Hepatocyte (in vitro differentiated cells): ENCODE results near the gene OCIAD1. TPM values are rescaled to one million over a fixed set of nuclear protein-coding genes. Genes with fewer than 3 reads are reported as not detected.
A peak's percentile ranks its signal among the peaks of the same experiment; 100 is the strongest.
"Not testable (repeated sequence)": the region's sequence is repeated elsewhere in the genome, so short reads cannot be mapped to it uniquely, and the experiment has no call there.

Experiments
- DNase-seq: peaks from one replicate; pipeline ENCODE4 v3.0.0-alpha.2; 2016; ENCODE audit warnings: low spot score
- H2AFZ ChIP-seq: fragments of 200-600 bp; sonication (generic); 2 replicates; pipeline ENCODE4 v1.6.0; 2016; ENCODE audit warnings: antibody characterized with exemption, mild to moderate bottlenecking
- H3K27ac ChIP-seq: fragments of 200-600 bp; sonication (generic); 2 replicates; pipeline ENCODE4 v1.5.1; 2016; ENCODE audit warnings: mild to moderate bottlenecking
- H3K27me3 ChIP-seq: fragments of 200-600 bp; sonication (generic); 2 replicates; pipeline ENCODE4 v1.6.1; 2016
- H3K36me3 ChIP-seq: fragments of 200-600 bp; sonication (generic); replicated peaks from 2 replicates; pipeline ENCODE4 v1.5.1; 2016; ENCODE audit warnings: low read depth; ENCODE audit not compliant: insufficient read depth
- H3K4me1 ChIP-seq: fragments of 200-600 bp; sonication (generic); 2 replicates; pipeline ENCODE4 v1.5.1; 2016; ENCODE audit warnings: mild to moderate bottlenecking, moderate library complexity; ENCODE audit not compliant: insufficient read depth
- H3K4me2 ChIP-seq: fragments of 200-600 bp; sonication (generic); 2 replicates; pipeline ENCODE4 v1.6.0; 2016
- H3K4me3 ChIP-seq: fragments of 200-600 bp; sonication (generic); 2 replicates; pipeline ENCODE4 v1.5.1; 2016; ENCODE audit warnings: mild to moderate bottlenecking
- H3K79me2 ChIP-seq: fragments of 200-600 bp; sonication (generic); 2 replicates; pipeline ENCODE4 v1.6.0; 2017; ENCODE audit warnings: mild to moderate bottlenecking
- H3K9me2 ChIP-seq: fragments of 200-600 bp; sonication (generic); replicated peaks from 2 replicates; pipeline ENCODE4 v1.6.0; 2017; ENCODE audit warnings: mild to moderate bottlenecking; ENCODE audit not compliant: insufficient read depth
- H3K9me3 ChIP-seq: fragments of 200-600 bp; sonication (generic); 2 replicates; pipeline ENCODE4 v1.5.1; 2016; ENCODE audit warnings: low read depth, mild to moderate bottlenecking
- H4K20me1 ChIP-seq: fragments of 200-600 bp; sonication (generic); 2 replicates; pipeline ENCODE4 v1.6.0; 2016; ENCODE audit warnings: mild to moderate bottlenecking; ENCODE audit not compliant: insufficient read depth, poor library complexity, severe bottlenecking
- EZH2 ChIP-seq: fragments of 200-600 bp; sonication (generic); IDR thresholded peaks from 2 replicates; pipeline ENCODE4 v1.6.1; 2016; ENCODE audit warnings: antibody characterized with exemption, mild to moderate bottlenecking, borderline replicate concordance
- EZH2phosphoT487 ChIP-seq: fragments of 200-600 bp; sonication (generic); IDR thresholded peaks from one replicate; pipeline ENCODE4 v1.6.1; 2018; ENCODE audit warnings: antibody characterized with exemption, mild to moderate bottlenecking, low read depth, moderate library complexity; ENCODE audit not compliant: unreplicated experiment, severe bottlenecking
- WGBS: methylation state at CpG from one replicate; pipeline ENCODE4 v1.1.6; 2016; ENCODE audit warnings: low lambda C conversion rate; ENCODE audit errors: missing lambda C conversion rate; 5-methylcytosine and 5-hydroxymethylcytosine counted together
- polyA plus RNA-seq: library from polyadenylated mRNA; unstranded; fragments of >200 nt; fragmentation: Nextera tagmentation; extraction: Ambion mirVana; gene quantifications from 2 replicates; pipeline ENCODE4 v1.2.1, GENCODE V29; 2016
- total RNA-seq: library from RNA; depleted of rRNA; stranded (reverse); fragments of >200 nt; gene quantifications from 2 replicates; pipeline ENCODE4 v1.2.3, GENCODE V29; 2014
- TF ChIP-seq, protein P1 (sequence below): fragments of 200-600 bp; sonication (generic); IDR thresholded peaks from 2 replicates; pipeline ENCODE4 v1.5.1; 2016; ENCODE audit warnings: antibody characterized with exemption, mild to moderate bottlenecking; ENCODE audit not compliant: poor library complexity

The OCIAD1 gene
- total and polyA plus RNA-seq, 2 experiments from 2014 or later, result 201 to 233 TPM

DNA sequence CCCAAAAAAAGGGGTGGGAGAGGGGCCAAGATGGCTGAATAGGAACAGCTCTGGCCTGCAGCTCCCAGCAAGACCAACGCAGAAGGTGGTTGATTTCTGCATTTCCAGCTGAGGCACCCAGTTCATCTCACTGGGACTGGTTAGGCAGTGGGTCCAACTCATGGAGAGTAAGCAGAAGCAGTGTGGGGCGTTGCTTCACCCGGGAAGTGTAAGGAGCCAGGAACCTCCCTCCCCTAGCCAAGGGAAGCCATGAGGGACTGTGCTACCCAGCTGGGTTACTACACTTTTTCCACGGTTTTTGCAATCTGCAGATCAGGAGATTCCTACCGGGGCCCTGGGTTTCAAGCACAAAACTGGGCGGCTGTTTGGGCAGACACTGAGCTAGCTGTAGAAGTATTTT is 13.9 kb upstream of the OCIAD1 start:
- Histone ChIP-seq H3K79me2 (no peaks in the 10 kb centered on the region), H3K4me1 (no peaks in the 10 kb centered on the region), H3K9me3 (no peaks in the 10 kb centered on the region), H3K27ac (no peak overlapping the region), H4K20me1 (no peaks in the 10 kb centered on the region), H3K36me3 (no peaks in the 10 kb centered on the region), H3K9me2 (no peaks in the 10 kb centered on the region), H3K4me3 (no peak overlapping the region), H3K27me3 (no peaks in the 10 kb centered on the region), H2AFZ (no peak overlapping the region), H3K4me2 (no peak overlapping the region)
- TF ChIP-seq EZH2phosphoT487, result no peak
- TF ChIP-seq EZH2, result no peak
- TF ChIP-seq, protein P1, sequence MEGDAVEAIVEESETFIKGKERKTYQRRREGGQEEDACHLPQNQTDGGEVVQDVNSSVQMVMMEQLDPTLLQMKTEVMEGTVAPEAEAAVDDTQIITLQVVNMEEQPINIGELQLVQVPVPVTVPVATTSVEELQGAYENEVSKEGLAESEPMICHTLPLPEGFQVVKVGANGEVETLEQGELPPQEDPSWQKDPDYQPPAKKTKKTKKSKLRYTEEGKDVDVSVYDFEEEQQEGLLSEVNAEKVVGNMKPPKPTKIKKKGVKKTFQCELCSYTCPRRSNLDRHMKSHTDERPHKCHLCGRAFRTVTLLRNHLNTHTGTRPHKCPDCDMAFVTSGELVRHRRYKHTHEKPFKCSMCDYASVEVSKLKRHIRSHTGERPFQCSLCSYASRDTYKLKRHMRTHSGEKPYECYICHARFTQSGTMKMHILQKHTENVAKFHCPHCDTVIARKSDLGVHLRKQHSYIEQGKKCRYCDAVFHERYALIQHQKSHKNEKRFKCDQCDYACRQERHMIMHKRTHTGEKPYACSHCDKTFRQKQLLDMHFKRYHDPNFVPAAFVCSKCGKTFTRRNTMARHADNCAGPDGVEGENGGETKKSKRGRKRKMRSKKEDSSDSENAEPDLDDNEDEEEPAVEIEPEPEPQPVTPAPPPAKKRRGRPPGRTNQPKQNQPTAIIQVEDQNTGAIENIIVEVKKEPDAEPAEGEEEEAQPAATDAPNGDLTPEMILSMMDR, result no peak
- 94% methylated on average over 6 of the region's 6 CpGs for WGBS
- no peak for DNase-seq

DNA sequence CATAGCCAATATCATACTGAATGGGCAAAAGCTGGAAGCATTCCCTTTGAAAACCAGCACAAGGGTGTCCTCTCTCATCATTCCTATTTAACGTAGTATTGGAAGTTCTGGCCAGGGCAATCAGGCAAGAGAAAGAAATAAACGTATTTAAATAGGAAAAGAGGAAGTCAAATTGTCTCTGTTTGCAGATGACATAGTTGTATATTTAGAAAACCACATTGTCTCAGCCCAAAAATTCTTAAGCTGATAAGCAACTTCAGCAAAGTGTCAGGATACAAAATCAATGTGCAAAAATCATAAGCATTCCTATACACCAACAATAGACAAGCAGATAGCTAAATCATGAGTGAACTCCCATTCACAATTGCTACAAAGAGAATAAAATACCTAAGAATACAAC is 9.5 kb upstream of the OCIAD1 start:
- H3K36me3 ChIP-seq, H4K20me1 ChIP-seq, H3K9me2 ChIP-seq, H3K4me1 ChIP-seq, H3K79me2 ChIP-seq, DNase-seq, H3K4me2 ChIP-seq, H3K27me3 ChIP-seq, H2AFZ ChIP-seq, H3K9me3 ChIP-seq, H3K4me3 ChIP-seq, H3K27ac ChIP-seq: not testable (repeated sequence)
- 81% methylated on average over 2 of the region's 2 CpGs for WGBS

DNA sequence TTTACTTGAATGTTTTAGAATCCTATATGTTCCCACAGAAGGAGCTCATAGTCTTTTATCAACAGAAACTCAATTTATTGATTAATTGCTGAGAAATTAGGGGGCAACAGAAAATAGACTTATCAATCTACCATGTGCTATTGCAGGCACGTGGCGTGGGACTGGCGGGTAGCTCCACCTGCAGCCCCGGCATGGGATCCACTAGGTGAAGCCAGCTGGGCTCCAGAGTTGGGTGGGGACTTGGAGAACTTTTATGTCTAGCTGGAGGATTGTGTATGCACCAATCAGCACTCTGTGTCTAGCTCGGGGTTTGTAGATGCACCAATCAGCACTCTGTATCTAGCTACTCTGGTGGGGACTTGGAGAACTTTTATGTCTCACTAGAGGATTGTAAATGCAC is 3.3 kb upstream of the OCIAD1 start:
- no peak overlapping the region for H3K4me2 ChIP-seq
- no peak overlapping the region for H3K4me3 ChIP-seq
- no peaks in the 10 kb centered on the region for H3K36me3 ChIP-seq
- no peaks in the 10 kb centered on the region for H3K27me3 ChIP-seq
- H3K9me2 ChIP-seq, result no peaks in the 10 kb centered on the region
- no peak for TF ChIP-seq EZH2
- no peak for TF ChIP-seq EZH2phosphoT487
- TF ChIP-seq, protein P1, result no peak
- H3K4me1 ChIP-seq, result peaks cover 4% of the 10 kb centered on the region
- 93% methylated on average over 5 of the region's 5 CpGs for WGBS
- H4K20me1 ChIP-seq, result peaks cover under 1% of the 10 kb centered on the region
- no peaks in the 10 kb centered on the region for H3K9me3 ChIP-seq
- H3K27ac ChIP-seq, result no peak overlapping the region
- peaks cover 15% of the 10 kb centered on the region for H3K79me2 ChIP-seq
- no peak overlapping the region for H2AFZ ChIP-seq
- DNase-seq, result no peak

DNA sequence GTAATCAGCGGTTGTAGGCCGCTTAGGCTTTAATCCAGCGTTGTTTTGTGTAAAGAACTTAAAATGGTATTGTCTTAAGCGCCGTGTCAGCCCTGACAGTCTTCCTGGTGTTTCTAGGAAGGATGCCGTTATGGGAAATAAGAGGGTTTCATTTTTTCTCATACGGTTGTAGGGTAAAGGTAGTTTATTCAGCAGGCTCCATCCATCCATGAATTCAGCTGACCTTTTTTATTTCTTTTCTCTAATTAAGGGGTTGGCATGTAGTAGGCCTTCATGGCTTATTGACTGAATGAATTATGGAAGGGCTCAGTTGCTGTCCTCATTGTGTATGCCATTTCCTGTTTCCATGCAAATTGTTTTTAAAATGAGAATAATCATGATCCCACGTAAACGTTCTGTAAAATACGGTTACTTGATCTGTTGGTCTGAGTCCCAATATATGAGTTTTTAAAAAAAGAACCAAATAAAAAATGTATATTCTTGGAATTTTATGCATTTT is 693 bp downstream of the OCIAD1 start:
- Histone ChIP-seq H3K27me3 (no peaks in the 10 kb centered on the region), H4K20me1 (peaks cover 7% of the 10 kb centered on the region), H3K4me2 (peak overlapping the region; percentile 78), H3K9me3 (no peaks in the 10 kb centered on the region), H3K27ac (peak overlapping the region; percentile 97), H3K4me1 (peaks cover 13% of the 10 kb centered on the region), H3K9me2 (no peaks in the 10 kb centered on the region), H3K79me2 (peaks cover 54% of the 10 kb centered on the region), H2AFZ (peak overlapping the region; percentile 65), H3K36me3 (no peaks in the 10 kb centered on the region), H3K4me3 (peak overlapping the region; percentile 73)
- under 1% methylated on average over 10 of the region's 10 CpGs for WGBS
- TF ChIP-seq EZH2phosphoT487, result no peak
- TF ChIP-seq, protein P1, result no peak
- no peak for TF ChIP-seq EZH2
- no peak for DNase-seq
